Measurements from ENCODE around the gene COG5. TPM values are rescaled to one million over a fixed set of nuclear protein-coding genes. Genes with fewer than 3 reads are reported as not detected.

COG5 gene
- total RNA-seq, 1 donor from 2014 or later, result 40.8 TPM

GRCh38 chr7:107313355-107313754 lies 250.4 kb downstream of the COG5 start:
- TF ChIP-seq, protein P1, sequence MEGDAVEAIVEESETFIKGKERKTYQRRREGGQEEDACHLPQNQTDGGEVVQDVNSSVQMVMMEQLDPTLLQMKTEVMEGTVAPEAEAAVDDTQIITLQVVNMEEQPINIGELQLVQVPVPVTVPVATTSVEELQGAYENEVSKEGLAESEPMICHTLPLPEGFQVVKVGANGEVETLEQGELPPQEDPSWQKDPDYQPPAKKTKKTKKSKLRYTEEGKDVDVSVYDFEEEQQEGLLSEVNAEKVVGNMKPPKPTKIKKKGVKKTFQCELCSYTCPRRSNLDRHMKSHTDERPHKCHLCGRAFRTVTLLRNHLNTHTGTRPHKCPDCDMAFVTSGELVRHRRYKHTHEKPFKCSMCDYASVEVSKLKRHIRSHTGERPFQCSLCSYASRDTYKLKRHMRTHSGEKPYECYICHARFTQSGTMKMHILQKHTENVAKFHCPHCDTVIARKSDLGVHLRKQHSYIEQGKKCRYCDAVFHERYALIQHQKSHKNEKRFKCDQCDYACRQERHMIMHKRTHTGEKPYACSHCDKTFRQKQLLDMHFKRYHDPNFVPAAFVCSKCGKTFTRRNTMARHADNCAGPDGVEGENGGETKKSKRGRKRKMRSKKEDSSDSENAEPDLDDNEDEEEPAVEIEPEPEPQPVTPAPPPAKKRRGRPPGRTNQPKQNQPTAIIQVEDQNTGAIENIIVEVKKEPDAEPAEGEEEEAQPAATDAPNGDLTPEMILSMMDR (IDR thresholded peaks at IDR 0.05; ENCODE audit: borderline replicate concordance), result no peak

DNA sequence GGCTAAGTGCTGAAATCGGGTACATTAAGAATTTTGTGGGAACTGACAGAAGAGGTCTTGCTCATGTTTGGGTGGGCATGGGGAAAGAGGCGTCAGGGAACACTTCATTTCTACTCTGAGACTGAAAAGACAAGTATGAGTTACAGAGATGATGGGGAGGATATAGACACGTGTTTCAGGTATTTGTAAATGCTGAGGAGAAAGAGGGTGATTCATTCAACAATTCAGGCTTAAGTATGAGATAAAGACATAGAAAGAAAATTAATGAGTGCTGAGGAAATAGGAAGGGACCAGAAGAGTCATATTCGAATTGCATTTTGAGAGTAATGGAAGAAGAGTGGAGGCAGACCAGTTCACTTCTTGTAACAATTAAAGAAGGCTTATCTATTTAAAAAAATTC lies 251.3 kb downstream of the COG5 start:
- no peaks in the 10 kb centered on the region for H3K27me3 ChIP-seq (ENCODE audit: low read depth)
- intact Hi-C loops (cut with micrococcal nuclease), result no loop called here
- no peak overlapping the region for H3K27ac ChIP-seq (replicated peaks)
- no peak overlapping the region for H3K4me3 ChIP-seq
- H3K4me1 ChIP-seq, result peaks cover 22% of the 10 kb centered on the region
- H3K36me3 ChIP-seq, result no peaks in the 10 kb centered on the region
- no peaks in the 10 kb centered on the region for H3K9me3 ChIP-seq (replicated peaks)
- TF ChIP-seq, protein P1 (IDR thresholded peaks at IDR 0.05; ENCODE audit: borderline replicate concordance), result no peak
- no peak for DNase-seq

More at GRCh38 chr7:107313355-107313754, 250.4 kb downstream of the COG5 start:
- no peaks in the 10 kb centered on the region for H3K9me3 ChIP-seq (replicated peaks)
- H3K4me1 ChIP-seq, result peaks cover 22% of the 10 kb centered on the region
- intact Hi-C loops (cut with micrococcal nuclease), result no loop called here
- no peaks in the 10 kb centered on the region for H3K36me3 ChIP-seq
- no peak overlapping the region for H3K27ac ChIP-seq (replicated peaks)
- DNase-seq, result no peak
- H3K27me3 ChIP-seq (ENCODE audit: low read depth), result no peaks in the 10 kb centered on the region
- no peak overlapping the region for H3K4me3 ChIP-seq

DNA sequence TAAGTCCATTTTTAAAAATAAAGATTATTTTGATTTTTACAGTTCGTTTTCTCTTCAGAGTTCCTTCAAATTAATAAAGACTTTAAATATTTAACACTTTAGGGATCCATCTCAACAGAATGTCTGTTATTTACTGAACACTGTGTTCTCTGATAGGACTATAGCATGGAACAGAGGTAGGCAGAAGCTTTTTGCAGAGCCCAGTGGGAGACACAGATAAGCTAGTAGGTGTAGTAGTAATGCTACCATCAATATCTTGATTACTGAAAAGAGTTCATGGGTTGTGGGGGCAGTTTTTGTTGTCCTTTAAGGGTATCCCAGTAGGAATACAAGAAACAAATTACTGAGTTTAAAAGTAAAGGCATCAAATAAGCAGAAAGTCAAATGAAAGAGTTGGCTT lies 254.4 kb downstream of the COG5 start:
- intact Hi-C loops (cut with micrococcal nuclease), result no loop called here
- DNase-seq, result no peak
- Histone ChIP-seq H3K27ac (replicated peaks) (no peak overlapping the region), H3K36me3 (peaks cover 7% of the 10 kb centered on the region), H3K4me3 (no peak overlapping the region), H3K4me1 (peaks cover 19% of the 10 kb centered on the region), H3K9me3 (replicated peaks) (peaks cover 8% of the 10 kb centered on the region), H3K27me3 (ENCODE audit: low read depth) (no peaks in the 10 kb centered on the region)
- TF ChIP-seq, protein P1 (IDR thresholded peaks at IDR 0.05; ENCODE audit: borderline replicate concordance), result no peak

DNA sequence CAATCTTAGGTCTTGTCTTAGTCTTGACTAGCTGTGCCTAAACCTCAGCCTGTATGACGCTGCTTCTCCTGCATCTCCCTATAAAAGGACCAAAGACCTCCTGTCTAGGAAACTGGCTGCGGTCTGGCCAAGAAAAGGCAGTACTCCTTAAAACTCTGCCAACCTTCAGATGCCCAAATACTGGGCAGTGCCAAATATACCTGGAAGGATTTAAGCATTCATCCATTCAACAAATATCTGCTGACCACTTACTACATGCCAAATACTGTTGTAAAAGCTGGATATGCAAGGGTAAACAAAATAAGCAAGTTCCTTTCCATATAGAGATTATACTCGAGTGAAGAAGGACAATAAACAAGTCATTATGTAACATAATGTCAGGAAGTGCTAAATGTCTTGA lies 259.1 kb downstream of the COG5 start:
- Histone ChIP-seq H3K9me3 (replicated peaks) (peaks cover 8% of the 10 kb centered on the region), H3K36me3 (peaks cover 7% of the 10 kb centered on the region), H3K27ac (replicated peaks) (no peak overlapping the region), H3K4me3 (no peak overlapping the region), H3K4me1 (peaks cover 23% of the 10 kb centered on the region), H3K27me3 (ENCODE audit: low read depth) (no peaks in the 10 kb centered on the region)
- intact Hi-C loops (cut with micrococcal nuclease), result no loop called here
- DNase-seq, result no peak
- TF ChIP-seq, protein P1 (IDR thresholded peaks at IDR 0.05; ENCODE audit: borderline replicate concordance), result no peak

GRCh38 chr7:107304063-107304462 lies 259.7 kb downstream of the COG5 start:
- TF ChIP-seq, protein P1 (IDR thresholded peaks at IDR 0.05; ENCODE audit: borderline replicate concordance), result no peak
- H3K36me3 ChIP-seq, result peaks cover 7% of the 10 kb centered on the region
- intact Hi-C loops (cut with micrococcal nuclease), result no loop called here
- peaks cover 19% of the 10 kb centered on the region for H3K4me1 ChIP-seq
- peaks cover 8% of the 10 kb centered on the region for H3K9me3 ChIP-seq (replicated peaks)
- no peaks in the 10 kb centered on the region for H3K27me3 ChIP-seq (ENCODE audit: low read depth)
- no peak for DNase-seq
- H3K4me3 ChIP-seq, result no peak overlapping the region
- no peak overlapping the region for H3K27ac ChIP-seq (replicated peaks)
